ENCODE results near the gene OSBPL3.

GRCh38 chr7:24764011-24764410, 216.0 kb downstream of the OSBPL3 start:
- TF ChIP-seq EZH2 (IDR thresholded peaks at IDR 0.05) (no peak), POLR2AphosphoS5 (IDR thresholded peaks at IDR 0.05; ENCODE audit: borderline replicate concordance, low read depth, low read length) (no peak), FOXP2 (optimal IDR thresholded peaks at IDR 0.05; ENCODE audit: control extremely low read depth, extremely low read length, insufficient read depth) (no peak)
